Activated CD4-positive, alpha-beta T cell treated with anti-CD3 and anti-CD28 coated beads, Interleukin-2, amount 50 U/mL, for 48 hours (primary cell): ENCODE data around the gene C10orf120.

Source experiments
- DNase-seq, 2 experiments: peaks; one replicate each; pipeline ENCODE4 v3.0.0-alpha.2; 2020

Gene C10orf120

DNA sequence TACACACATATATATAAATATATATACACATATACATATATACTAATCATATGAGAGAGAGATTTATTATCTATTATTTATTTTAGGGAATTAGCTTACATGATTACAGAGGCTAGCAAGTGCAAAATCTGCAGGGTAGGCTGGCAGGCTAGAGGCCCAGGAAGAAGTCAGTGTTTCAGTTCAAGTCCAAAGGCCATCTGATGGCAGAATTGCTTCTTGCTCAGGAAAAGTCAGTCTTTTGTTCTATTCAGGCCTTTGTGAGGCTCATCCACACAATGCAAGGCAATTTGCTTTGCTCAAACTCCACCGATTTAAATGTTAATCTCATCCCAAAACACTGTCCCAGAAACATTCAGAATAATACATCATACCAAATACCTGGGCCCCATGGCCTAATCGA lies 2.6 kb upstream of the C10orf120 start:
- no peak for DNase-seq

- DNase-seq, result no peak
Observed at GRCh38 chr10:122701652-122702051, 2.0 kb upstream of the C10orf120 start.

GRCh38 chr10:122696687-122697086 lies 3.0 kb downstream of the C10orf120 start:
- no peak for DNase-seq

DNA sequence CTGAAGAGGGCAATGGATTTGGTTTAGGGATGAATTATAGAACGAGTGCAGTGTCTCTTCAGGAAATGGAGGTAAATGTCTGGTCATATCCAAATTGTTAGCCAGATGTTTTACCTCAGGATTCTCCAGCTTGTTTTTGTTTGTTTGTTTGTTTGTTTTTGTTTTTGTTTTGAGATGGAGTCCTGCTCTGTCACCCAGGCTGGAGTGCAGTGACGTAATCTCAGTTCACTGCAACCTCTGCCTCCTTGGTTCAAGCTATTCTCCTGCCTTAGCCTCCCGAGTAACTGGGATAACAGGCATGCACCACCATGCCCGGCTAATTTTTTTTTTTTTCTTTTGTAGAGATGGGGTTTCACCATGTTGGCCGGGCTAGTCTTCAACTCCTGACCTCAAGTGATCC lies 6.9 kb downstream of the C10orf120 start:
- no peak for DNase-seq

- no peak for DNase-seq
Observed at GRCh38 chr10:122689146-122689820, 10.4 kb downstream of the C10orf120 start.

DNA sequence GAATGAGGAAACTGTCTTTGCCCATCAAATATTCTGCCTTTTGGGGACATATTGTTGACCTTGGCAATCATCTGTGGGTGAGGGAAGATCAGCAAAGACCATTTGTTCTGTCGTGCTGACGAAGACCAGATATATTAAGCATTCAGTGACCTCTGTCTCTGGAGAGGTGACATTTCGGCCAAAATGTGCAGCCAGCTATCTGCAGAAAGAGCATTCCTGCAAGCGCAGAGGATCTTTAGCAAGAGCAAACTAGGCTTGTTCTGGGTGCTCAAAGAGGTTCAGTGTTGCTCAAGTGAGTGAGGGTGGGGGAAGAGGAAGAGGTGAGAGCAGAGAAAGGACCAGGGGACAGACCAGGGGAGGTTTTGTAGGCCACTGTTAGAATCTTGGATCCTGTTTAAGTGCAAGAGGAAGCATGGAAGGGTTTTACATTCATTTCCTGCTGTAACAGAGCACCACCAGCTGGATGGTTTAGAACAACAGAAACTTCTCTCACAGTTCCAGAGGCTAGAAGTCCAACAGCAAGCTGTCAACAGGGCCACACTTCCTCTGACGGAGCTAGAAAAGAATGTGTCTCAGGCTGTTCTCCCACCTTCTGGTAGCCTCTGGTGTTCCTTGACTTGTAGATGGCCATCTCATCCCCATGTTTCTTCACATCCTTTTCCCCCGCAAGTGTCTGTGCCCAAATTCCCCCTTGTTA lies 11.2 kb downstream of the C10orf120 start:
- DNase-seq, result no peak

DNA sequence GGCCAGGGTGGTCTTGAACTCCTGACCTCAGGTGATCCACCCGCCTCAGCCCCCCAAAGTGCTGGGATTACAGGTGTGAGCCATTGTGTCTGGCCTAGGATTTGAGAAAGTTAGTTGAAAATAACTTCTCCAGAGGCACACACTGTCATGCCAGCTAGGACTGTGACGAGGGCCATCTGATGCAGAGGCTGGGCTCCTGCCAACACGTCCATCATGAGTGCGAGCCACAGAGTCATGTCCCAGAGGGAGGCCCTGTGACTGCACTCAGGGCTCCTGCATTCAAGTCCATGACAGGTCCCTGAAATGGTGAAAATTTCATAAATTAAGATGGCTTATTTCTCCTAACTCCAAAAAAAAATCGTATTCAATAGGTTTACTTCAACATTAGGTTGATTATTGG lies 17.1 kb downstream of the C10orf120 start:
- DNase-seq, result no peak

GRCh38 chr10:122678266-122678665 lies 21.4 kb downstream of the C10orf120 start:
- no peak for DNase-seq

- DNase-seq, result no peak
Observed at GRCh38 chr10:122675278-122675677, 24.4 kb downstream of the C10orf120 start.

DNA sequence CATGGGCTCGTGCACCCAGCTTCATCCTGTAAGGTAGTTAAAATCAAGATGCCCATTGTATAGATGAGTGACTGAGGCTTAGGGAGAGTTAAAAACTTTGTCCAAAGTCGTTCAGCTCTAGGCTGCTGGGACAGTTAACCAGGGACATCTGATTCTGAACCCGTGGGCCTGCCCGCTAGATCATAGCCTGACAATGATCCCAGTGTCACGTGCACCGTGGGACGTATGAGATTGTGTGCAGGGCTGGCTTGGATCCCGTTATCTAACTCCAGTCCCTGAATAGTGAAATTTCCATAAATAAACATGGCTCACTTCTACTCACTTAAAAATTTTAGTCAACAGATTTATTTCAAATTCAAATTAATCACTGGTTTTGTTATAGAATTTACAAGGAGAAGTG lies 24.9 kb downstream of the C10orf120 start:
- no peak for DNase-seq

DNA sequence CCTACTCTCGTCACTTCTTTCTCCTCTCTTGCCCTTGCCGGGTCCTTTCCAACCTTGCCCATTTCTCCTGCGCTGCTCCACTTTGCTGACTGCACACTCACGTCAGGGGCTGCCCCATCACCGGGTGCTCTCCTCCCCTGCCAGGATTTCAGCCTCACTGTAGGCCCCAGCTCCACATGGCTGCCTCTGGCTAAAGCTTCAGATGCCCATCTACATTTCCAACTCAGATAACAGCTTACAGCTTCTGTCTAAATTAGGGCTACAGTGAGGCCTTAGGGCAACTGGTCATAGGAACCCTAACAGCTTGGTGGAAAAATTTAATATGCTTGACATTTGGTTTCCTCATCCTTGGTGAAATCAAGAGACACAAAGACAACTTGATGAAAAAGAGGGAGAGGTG lies 25.9 kb downstream of the C10orf120 start:
- DNase-seq, result no peak

GRCh38 chr10:122673269-122673668 lies 26.4 kb downstream of the C10orf120 start:
- DNase-seq, result no peak

DNA sequence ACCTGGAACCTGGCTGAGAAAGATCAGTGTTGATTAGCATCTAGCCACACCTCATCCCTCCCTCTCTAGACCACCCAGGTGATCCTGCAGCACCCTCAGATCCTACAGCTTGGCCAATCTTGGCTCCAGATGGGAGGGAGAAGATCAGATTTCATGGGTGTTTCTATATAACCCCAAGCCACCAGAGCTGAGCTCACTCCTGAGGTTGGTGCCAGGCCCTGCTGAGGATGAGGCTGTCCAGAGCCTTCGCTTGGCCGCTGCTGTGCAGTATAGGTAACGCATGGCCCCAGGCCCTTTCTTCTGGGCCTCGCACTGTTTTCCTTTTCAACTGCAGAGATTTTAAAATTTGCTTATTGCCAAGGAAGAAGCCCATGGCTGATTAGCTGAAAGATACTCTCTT lies 27.0 kb downstream of the C10orf120 start:
- DNase-seq, result no peak

GRCh38 chr10:122671355-122671754 lies 28.3 kb downstream of the C10orf120 start:
- DNase-seq, result no peak

DNA sequence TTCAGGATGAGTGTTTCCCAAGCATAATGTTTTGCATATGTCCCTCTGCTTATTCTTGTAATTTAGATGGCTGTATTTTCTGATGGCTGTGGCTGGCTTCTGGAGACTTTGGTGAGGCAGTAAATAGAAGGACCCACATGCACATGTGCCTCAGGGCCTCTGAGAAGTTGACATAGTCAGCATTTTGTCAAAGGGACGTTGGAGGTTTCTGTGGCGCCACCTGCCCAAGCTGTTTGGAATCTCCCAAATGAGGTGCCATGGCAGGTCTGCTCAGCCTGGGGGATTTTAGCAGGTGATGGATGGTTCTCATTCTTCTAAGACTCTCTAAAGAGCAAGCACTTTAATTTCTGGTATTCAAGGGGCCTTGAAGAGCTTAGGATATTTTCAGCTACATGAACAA lies 29.8 kb downstream of the C10orf120 start:
- DNase-seq, result no peak

DNA sequence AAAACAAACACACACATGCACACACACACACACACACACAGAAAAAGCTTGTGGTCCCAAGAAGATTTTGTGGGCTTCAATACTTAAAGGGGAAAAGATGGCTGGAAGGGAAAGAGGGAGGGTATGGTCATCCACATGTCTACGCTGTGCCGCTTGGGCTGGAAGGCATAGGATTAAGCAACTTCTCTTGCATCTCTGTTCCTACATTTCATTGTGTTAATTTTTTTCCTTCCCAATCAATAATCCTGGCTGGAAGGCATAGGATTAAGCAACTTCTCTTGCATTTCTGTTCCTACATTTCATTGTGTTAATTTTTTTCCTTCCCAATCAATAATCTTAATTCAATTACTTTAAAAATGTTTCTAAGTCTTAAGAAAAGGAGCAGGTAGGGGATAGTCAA lies 30.6 kb downstream of the C10orf120 start:
- no peak for DNase-seq

GRCh38 chr10:122665946-122666345 lies 33.7 kb downstream of the C10orf120 start:
- DNase-seq, result no peak

DNA sequence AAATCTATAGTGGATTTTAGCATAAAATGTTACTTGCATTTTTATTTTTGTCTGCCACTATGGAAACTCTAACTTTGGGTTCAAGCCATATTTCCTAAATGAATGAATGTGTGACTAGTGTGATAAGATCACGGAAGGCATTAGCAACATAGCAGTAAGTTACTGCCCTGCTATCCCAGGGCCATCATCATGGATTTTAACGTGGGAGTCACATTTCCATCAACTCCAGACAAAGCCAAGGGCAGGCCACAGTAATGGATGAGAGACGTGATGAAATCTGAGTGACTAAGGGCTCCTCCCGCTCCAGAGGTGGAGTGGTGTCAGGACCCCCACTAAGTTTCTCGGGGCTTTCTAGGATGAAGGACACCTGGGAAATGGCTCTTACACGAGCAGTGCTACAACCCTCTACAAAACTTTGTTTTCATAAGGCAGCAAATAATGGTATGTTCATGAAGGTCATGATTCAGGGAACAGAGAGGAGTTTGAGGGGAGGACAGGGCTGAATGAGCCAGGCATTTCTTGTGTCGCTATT lies 34.3 kb downstream of the C10orf120 start:
- no peak for DNase-seq

- no peak for DNase-seq
Observed at GRCh38 chr10:122664501-122664900, 35.1 kb downstream of the C10orf120 start.

- DNase-seq, result no peak
Observed at GRCh38 chr10:122663516-122664130, 36.0 kb downstream of the C10orf120 start.

GRCh38 chr10:122662231-122662630 lies 37.4 kb downstream of the C10orf120 start:
- DNase-seq, result no peak

DNA sequence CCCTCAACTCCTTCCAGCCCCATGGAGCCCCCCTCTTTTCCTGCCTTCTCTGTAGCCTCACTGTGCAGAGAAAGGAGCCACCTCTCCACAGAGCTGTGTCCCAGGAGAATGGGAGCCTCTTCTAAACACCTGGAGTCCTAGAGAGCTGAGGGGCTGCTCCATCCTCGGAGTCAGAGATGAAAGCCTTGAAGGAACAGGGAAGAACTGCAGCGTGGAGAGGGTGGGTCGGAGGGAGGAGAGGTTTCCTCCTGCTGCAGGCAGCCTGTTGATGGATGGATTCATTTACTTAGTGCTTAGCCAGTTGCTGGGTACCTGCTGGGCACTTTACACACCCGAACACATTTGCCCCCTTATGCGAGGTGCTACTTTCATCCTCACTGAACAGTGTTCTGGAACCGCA lies 39.0 kb downstream of the C10orf120 start:
- DNase-seq, result no peak

GRCh38 chr10:122659651-122660050 lies 40.0 kb downstream of the C10orf120 start:
- DNase-seq, result no peak

DNA sequence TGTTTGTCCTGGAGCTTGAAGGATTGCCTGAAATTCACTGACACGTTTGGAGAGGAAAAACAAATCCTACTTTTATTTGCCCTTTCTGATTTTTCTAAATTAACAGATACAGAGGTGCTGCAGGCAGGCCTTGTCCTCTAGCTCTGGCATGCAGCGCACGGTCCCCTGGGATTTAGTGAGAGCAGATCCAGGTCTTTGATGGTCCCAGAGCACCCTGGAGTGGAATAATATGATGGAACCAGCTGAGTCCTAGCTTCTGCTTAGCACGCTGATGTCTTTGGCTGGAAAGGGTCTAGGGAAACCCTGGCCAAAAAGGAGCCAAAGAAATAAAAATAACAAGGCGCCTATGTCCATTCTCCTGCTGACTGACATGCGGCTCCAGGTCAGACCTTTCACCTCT lies 40.5 kb downstream of the C10orf120 start:
- no peak for DNase-seq
